ENCODE data around the gene BRD4. TPM values are rescaled to one million over a fixed set of nuclear protein-coding genes. Genes with fewer than 3 reads are reported as not detected.
A peak's percentile ranks its signal among the peaks of the same experiment; 100 is the strongest.

The BRD4 gene
- total and polyA plus RNA-seq, 2 of the 13 experiments (the other 11 are each of a cell fraction or from before 2014, with no cell fraction given) = 10.5 to 11.4 TPM

GRCh38 chr19:15332311-15332996 lies at the start of gene BRD4 (continued):
- no peak for TF ChIP-seq ZNF549 (CRISPR knock-in tag; IDR thresholded peaks at IDR 0.05)
- TF ChIP-seq MEIS1 (CRISPR knock-in tag; IDR thresholded peaks at IDR 0.05; ENCODE audit: borderline replicate concordance) = no peak
- TF ChIP-seq ZBTB3 (CRISPR knock-in tag; IDR thresholded peaks at IDR 0.05; ENCODE audit: borderline replicate concordance, low read depth) = no peak
- no peak for TF ChIP-seq ZNF430 (CRISPR knock-in tag; IDR thresholded peaks at IDR 0.05)
- TF ChIP-seq TRIM22 (IDR thresholded peaks at IDR 0.05) = no peak
- TF ChIP-seq STAT5B (CRISPR knock-in tag; IDR thresholded peaks at IDR 0.05) = no peak
- TF ChIP-seq RAD51 (IDR thresholded peaks at IDR 0.05; ENCODE audit: borderline replicate concordance) = no peak
- no peak for TF ChIP-seq ZNF761 (CRISPR knock-in tag; conservative IDR thresholded peaks at IDR 0.05)
- 0 out of 2 replicates have a peak, but pooled peaks have one; percentile 29 for TF ChIP-seq KDM5A (IDR thresholded peaks at IDR 0.05; ENCODE audit: borderline replicate concordance, low read length)
- no peak for TF ChIP-seq ATF5 (CRISPR knock-in tag; IDR thresholded peaks at IDR 0.05; ENCODE audit: low read depth)
- TF ChIP-seq ZFP36 (IDR thresholded peaks at IDR 0.05; ENCODE audit: borderline replicate concordance, low read depth, low read length, partially characterized antibody) = no peak
- TF ChIP-seq ARNT2 (CRISPR knock-in tag; IDR thresholded peaks at IDR 0.05; ENCODE audit: low read depth) = 0 out of 2 replicates have a peak, but pooled peaks have one; percentile 23
- no peak for TF ChIP-seq ZNF382 (CRISPR knock-in tag; IDR thresholded peaks at IDR 0.05; ENCODE audit: borderline replicate concordance)
- no peak for TF ChIP-seq ZNF292 (CRISPR knock-in tag; IDR thresholded peaks at IDR 0.05; ENCODE audit: borderline replicate concordance, low read depth)
- TF ChIP-seq CREM (IDR thresholded peaks at IDR 0.05) = no peak
- TF ChIP-seq CREM (CRISPR knock-in tag; IDR thresholded peaks at IDR 0.05) = no peak
- peak in 1 of 2 experiments; percentile 63; a peak in 2 of 4 replicates for TF ChIP-seq POLR2A (IDR thresholded peaks at IDR 0.05; ENCODE audit: insufficient read depth in 1 of 2, low read depth in 2 of 2, low read length in 2 of 2)
- no peak for TF ChIP-seq ZNF709 (CRISPR knock-in tag; IDR thresholded peaks at IDR 0.05)
- TF ChIP-seq CEBPB (IDR thresholded peaks at IDR 0.05; ENCODE audit: borderline replicate concordance, low read depth, low read length) = no peak
- TF ChIP-seq ZNF280B (CRISPR knock-in tag; IDR thresholded peaks at IDR 0.05; ENCODE audit: borderline replicate concordance) = no peak
- no peak for TF ChIP-seq NFYB (CRISPR knock-in tag; IDR thresholded peaks at IDR 0.05)
- no peak for TF ChIP-seq E2F1 (CRISPR knock-in tag; IDR thresholded peaks at IDR 0.05)
- no peak for TF ChIP-seq AKAP8 (CRISPR knock-in tag; IDR thresholded peaks at IDR 0.05)
- TF ChIP-seq U2AF1 (optimal IDR thresholded peaks at IDR 0.05; ENCODE audit: low read depth, low read length) = no peak
- no peak for TF ChIP-seq NFIB (CRISPR knock-in tag; IDR thresholded peaks at IDR 0.05; ENCODE audit: borderline replicate concordance)
- TF ChIP-seq HDAC2 (CRISPR knock-in tag; IDR thresholded peaks at IDR 0.05) = no peak
- no peak for TF ChIP-seq RBM39 (IDR thresholded peaks at IDR 0.05; ENCODE audit: low read depth, low read length, poor library complexity, severe bottlenecking)
- no peak for TF ChIP-seq ZNF232 (CRISPR knock-in tag; IDR thresholded peaks at IDR 0.05; ENCODE audit: borderline replicate concordance)
